Endothelial cell of umbilical vein (primary cell): ENCODE measurements around the gene F3. TPM values are rescaled to one million over a fixed set of nuclear protein-coding genes. Genes with fewer than 3 reads are reported as not detected.

Experiments used
- BruUV-seq: library from RNA; stranded (reverse); fragments of 400-500 nt; replicated peaks from 2 replicates; lab custom pipeline; 2021; lab: Mats Ljungman, UMichigan
- CTCF ChIA-PET: fragments of 300-600, 350-600 bp; sonication (Branson Sonifier 250); formaldehyde crosslinking; loops from one replicate; lab custom pipeline; 2021; ENCODE audit warnings: antibody characterized with exemption, inconsistent platforms; lab: Charles Lee
- POLR2A ChIA-PET: fragments of 300-600, 350-600 bp; sonication (Branson Sonifier 250); formaldehyde crosslinking; loops from one replicate; lab custom pipeline; 2021; ENCODE audit warnings: antibody characterized with exemption, inconsistent platforms; lab: Charles Lee
- DNase-seq: peaks from one replicate; pipeline ENCODE4 v3.0.0-alpha.2; 2011; ENCODE audit warnings: low read depth, low spot score
- FAIRE-seq: peaks from 2 replicates; lab custom pipeline; 2011; peaks lifted over from hg19 to GRCh38; lab: Jason Lieb, UNC
- H2AFZ ChIP-seq: 2 replicates; pipeline ENCODE4 v1.6.0; 2012; ENCODE audit warnings: low read depth, low read length, control low read depth, inconsistent platforms
- H3K27ac ChIP-seq: 2 replicates; pipeline ENCODE4 v1.5.1; 2011; ENCODE audit warnings: low read depth, mild to moderate bottlenecking, control low read depth, low read length, moderate library complexity; ENCODE audit not compliant: insufficient read depth
- H3K27me3 ChIP-seq, 2 experiments: 2 replicates each; pipeline versions ENCODE4 v1.6.0 to v1.6.1; 2011; ENCODE audit warnings: low read length in 2 of 2, mixed read lengths in 1 of 2; ENCODE audit not compliant: control insufficient read depth in 2 of 2, insufficient read depth in 2 of 2
- H3K36me3 ChIP-seq, 2 experiments: 2 replicates in 1 of 2; 3 replicates in 1 of 2; pipeline ENCODE4 v1.5.1; 2011; ENCODE audit warnings: low read length in 2 of 2, mild to moderate bottlenecking in 1 of 2, moderate library complexity in 1 of 2; ENCODE audit not compliant: control insufficient read depth in 2 of 2, insufficient read depth in 2 of 2; ENCODE audit errors: extremely low read depth in 1 of 2
- H3K4me1 ChIP-seq: 3 replicates; pipeline ENCODE4 v1.5.1; 2011; ENCODE audit warnings: mild to moderate bottlenecking, low read length; ENCODE audit not compliant: control insufficient read depth, insufficient read depth; ENCODE audit errors: extremely low read depth
- H3K4me2 ChIP-seq: 2 replicates; pipeline ENCODE4 v1.6.1; 2011; ENCODE audit warnings: low read length, control low read depth, mixed read lengths; ENCODE audit not compliant: insufficient read depth
- H3K4me3 ChIP-seq, 3 experiments: fragments of 200-600 bp in 1 of 3; sonication (generic), shearing (Covaris generic) in 1 of 3; replicated peaks in 1 of 3; 2 replicates each; pipeline ENCODE4 v1.5.1; 2011 to 2016; ENCODE audit warnings: control low read depth in 3 of 3, low read length in 3 of 3, mild to moderate bottlenecking in 2 of 3, inconsistent platforms in 1 of 3, low read depth in 1 of 3, moderate library complexity in 1 of 3; ENCODE audit not compliant: insufficient read depth in 1 of 3
- H3K79me2 ChIP-seq: 2 replicates; pipeline ENCODE4 v1.6.0; 2012; ENCODE audit warnings: low read length, inconsistent platforms; ENCODE audit not compliant: control insufficient read depth, insufficient read depth
- H3K9ac ChIP-seq: replicated peaks from 2 replicates; pipeline ENCODE3; 2011; ENCODE audit warnings: low read length, control low read depth; ENCODE audit not compliant: insufficient read depth; ENCODE audit errors: extremely low read depth
- H3K9me1 ChIP-seq: replicated peaks from 3 replicates; pipeline ENCODE4 v1.6.0; 2011; ENCODE audit warnings: mild to moderate bottlenecking, low read length; ENCODE audit not compliant: control insufficient read depth, insufficient read depth; ENCODE audit errors: extremely low read depth
- H3K9me3 ChIP-seq: replicated peaks from 2 replicates; pipeline ENCODE4 v1.5.1; 2012; ENCODE audit warnings: low read length, inconsistent platforms; ENCODE audit not compliant: control insufficient read depth, insufficient read depth
- H4K20me1 ChIP-seq: replicated peaks from 2 replicates; pipeline ENCODE3; 2011; ENCODE audit warnings: mild to moderate bottlenecking, low read length; ENCODE audit not compliant: control insufficient read depth, insufficient read depth; ENCODE audit errors: extremely low read depth
- CTCF ChIP-seq, 2 donors: IDR thresholded peaks; 1 replicate in 1 of 2; 2 replicates in 1 of 2; pipeline ENCODE4 v1.5.1; 2011; ENCODE audit warnings: low read length in 2 of 2, mild to moderate bottlenecking in 2 of 2, moderate library complexity in 2 of 2, control low read depth in 1 of 2, inconsistent platforms in 1 of 2, low read depth in 1 of 2; ENCODE audit not compliant: insufficient read depth in 1 of 2; ENCODE audit errors: extremely low read depth in 1 of 2
- EZH2 ChIP-seq: IDR thresholded peaks from 2 replicates; pipeline ENCODE4 v1.6.1; 2012; ENCODE audit warnings: borderline replicate concordance, low read depth, mild to moderate bottlenecking, moderate library complexity, low read length, inconsistent platforms; ENCODE audit not compliant: severe bottlenecking
- FOS ChIP-seq: IDR thresholded peaks from 2 replicates; pipeline ENCODE4 v1.6.1; 2011; ENCODE audit warnings: mild to moderate bottlenecking, low read length, moderate library complexity, borderline replicate concordance; ENCODE audit not compliant: insufficient read depth
- GATA2 ChIP-seq: IDR thresholded peaks from 2 replicates; pipeline ENCODE4 v1.7.0; 2011; ENCODE audit warnings: low read depth, mild to moderate bottlenecking, moderate library complexity, mixed read lengths, low read length; ENCODE audit not compliant: insufficient read length, insufficient read depth
- JUN ChIP-seq: IDR thresholded peaks from 2 replicates; pipeline ENCODE4 v1.6.1; 2011; ENCODE audit warnings: borderline replicate concordance, low read depth; ENCODE audit not compliant: insufficient read length, insufficient read depth
- MAX ChIP-seq: IDR thresholded peaks from 2 replicates; pipeline ENCODE4 v1.6.1; 2011; ENCODE audit not compliant: insufficient read depth, insufficient read length
- MYC ChIP-seq: IDR thresholded peaks from one replicate; pipeline ENCODE4 v1.6.1; 2011; ENCODE audit warnings: mild to moderate bottlenecking, low read depth, low read length
- POLR2A ChIP-seq: IDR thresholded peaks from 2 replicates; pipeline ENCODE4 v1.6.1; 2012; ENCODE audit warnings: low read depth, mild to moderate bottlenecking, control low read depth, low read length
- POLR2AphosphoS5 ChIP-seq: IDR thresholded peaks from 2 replicates; pipeline ENCODE4 v1.6.1; 2012; ENCODE audit warnings: low read depth, mild to moderate bottlenecking, control low read depth, low read length, moderate library complexity; ENCODE audit not compliant: insufficient read depth
- dilution Hi-C: fragments of 300-500 bp; cut with MboI; formaldehyde crosslinking; loops from one replicate; pipeline ENCODE4 v1.15.0; 2019; ENCODE audit warnings: low sequenced_read_pairs; ENCODE audit not compliant: extremely low pct_ligation_motif_present
- intact Hi-C: fragments of 100-400 bp; cut with micrococcal nuclease; formaldehyde crosslinking; loops from one replicate; pipeline ENCODE4 v1.10.0; 2022
- polyA plus RNA-seq, 4 experiments: library from polyadenylated mRNA; depleted of rRNA in 3 of 4; stranded (reverse) in 3 of 4; unstranded in 1 of 4; fragments of >200 nt; gene quantifications; 2 replicates each; pipeline versions ENCODE4 v1.2.1 to v1.2.3, GENCODE V29; 2011 to 2012; ENCODE audit warnings: missing spikeins in 1 of 4
- total RNA-seq: library from RNA; stranded (reverse); gene quantifications from 2 replicates; pipeline ENCODE4 v1.2.3, GENCODE V29; 2021

Gene F3
- total and polyA plus RNA-seq, 2 donors (not counting 3 experiments of a cell fraction or from before 2014, with no cell fraction given), result 1.2 to 2.3 TPM

- CTCF ChIA-PET, result no interaction called here
Measured at GRCh38 chr1:94550800-94551241, 9.3 kb upstream of the F3 start.

More at GRCh38 chr1:94550800-94551241, 9.3 kb upstream of the F3 start:
- no peak for TF ChIP-seq JUN
- no peak for TF ChIP-seq GATA2
- no peak for TF ChIP-seq POLR2A
- TF ChIP-seq POLR2AphosphoS5, result no peak
- TF ChIP-seq MAX, result no peak
- no peak for TF ChIP-seq MYC
- no peak for TF ChIP-seq EZH2
- no peak for TF ChIP-seq CTCF (IDR thresholded peaks at IDR 0.05; ENCODE audit: extremely low read depth in 1 of 2, insufficient read depth in 1 of 2, low read depth in 1 of 2, low read length in 2 of 2)
- no peak for TF ChIP-seq FOS
- dilution Hi-C loops, result no loop called here
- intact Hi-C loops, result no loop called here
- DNase-seq, result no peak
- no peak overlapping the region for H2AFZ ChIP-seq
- no peak overlapping the region for H3K27ac ChIP-seq
- no peaks in the 10 kb centered on the region for H4K20me1 ChIP-seq
- no peaks in the 10 kb centered on the region for H3K79me2 ChIP-seq
- no peak for FAIRE-seq
- H3K4me2 ChIP-seq, result no peak overlapping the region
- H3K9ac ChIP-seq, result no peak overlapping the region
- BruUV-seq, result no TSS peak
- no peaks in the 10 kb centered on the region for H3K9me3 ChIP-seq
- H3K36me3 ChIP-seq, result no peaks in the 10 kb centered on the region
- H3K4me1 ChIP-seq, result no peaks in the 10 kb centered on the region
- no peaks in the 10 kb centered on the region for H3K9me1 ChIP-seq
- POLR2A ChIA-PET, result no interaction called here
- H3K4me3 ChIP-seq, result no peak overlapping the region
- peaks cover 0 to 1% of the 10 kb centered on the region in 2 experiments for H3K27me3 ChIP-seq
